ENCODE results near the gene FUT7. TPM values are rescaled to one million over a fixed set of nuclear protein-coding genes. Genes with fewer than 3 reads are reported as not detected.

Gene FUT7
- total RNA-seq, 1 experiment from 2014 or later: not detected

DNA sequence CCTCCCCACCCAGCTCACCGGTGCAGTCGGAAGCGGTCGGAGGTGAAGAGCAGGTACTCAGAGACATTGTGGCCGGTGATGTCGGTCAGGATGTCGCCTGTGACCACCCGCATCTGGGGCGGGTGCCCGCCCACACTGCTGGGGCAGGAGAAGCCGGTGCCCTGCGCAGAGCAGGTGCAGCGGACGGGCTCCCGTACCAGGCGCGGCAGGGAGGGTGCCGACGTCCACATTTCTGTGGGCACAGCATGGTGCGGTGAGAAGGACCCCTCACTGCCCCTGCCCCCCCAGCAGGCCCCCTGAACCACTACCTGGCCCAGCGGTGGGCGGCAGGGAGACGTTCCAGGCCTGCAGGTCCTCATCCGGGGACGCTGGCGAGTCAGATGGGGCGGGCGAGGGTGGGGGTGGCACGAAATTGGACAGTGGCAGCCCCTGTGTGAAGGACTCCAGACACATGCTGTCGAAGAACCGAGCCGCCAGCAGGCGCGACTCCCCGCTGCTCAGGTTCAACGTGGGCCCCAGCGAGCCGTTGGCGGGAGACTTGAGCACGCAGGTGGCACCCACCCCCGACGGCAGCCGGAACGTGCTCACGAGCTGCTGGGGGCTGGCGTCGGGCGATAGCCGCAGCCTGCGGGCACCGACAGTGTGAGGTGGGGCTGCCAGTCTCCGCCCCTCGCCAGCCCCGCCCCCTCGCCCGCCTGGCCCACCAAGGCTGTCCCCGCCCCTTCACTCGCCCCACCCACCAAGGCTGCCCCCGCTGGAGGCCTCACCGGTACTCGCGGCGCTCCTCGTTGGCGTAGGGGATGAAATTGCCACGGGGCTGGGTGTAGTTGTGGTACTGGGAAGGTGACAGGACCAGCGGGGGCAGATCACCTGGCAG, 19.0 kb downstream of the FUT7 start:
- H3K27ac ChIP-seq (ENCODE audit: insufficient read length, low read depth, low read length): no peak overlapping the region
- no peak overlapping the region for H3K4ac ChIP-seq (ENCODE audit: low read depth, low read length)
- no peak overlapping the region for H3K56ac ChIP-seq (ENCODE audit: insufficient read length, low read depth, low read length)
- peaks cover 2% of the 10 kb centered on the region for H4K20me1 ChIP-seq (ENCODE audit: control insufficient read depth, insufficient read depth, insufficient read length)
- Mint-ChIP-seq H3K4me3 (no peak overlapping the region), H3K9me3 (no peaks in the 10 kb centered on the region), H3K27ac (no peak overlapping the region), H3K27me3 (ENCODE audit: low read depth) (no peaks in the 10 kb centered on the region; the same call in 1 of the 2 replicates), H3K4me1 (no peaks in the 10 kb centered on the region), H3K36me3 (ENCODE audit: insufficient read depth in 1 of 3, low read depth in 3 of 3) (peaks cover 2 to 13% (median 8%) of the 10 kb centered on the region in 3 experiments; a peak in 5 of 7 replicates)
- no peak overlapping the region for H2BK15ac ChIP-seq (ENCODE audit: low read depth, low read length)
- H3K79me2 ChIP-seq (ENCODE audit: insufficient read depth, low read length): no peaks in the 10 kb centered on the region
- H3K23ac ChIP-seq (ENCODE audit: insufficient read length, low read depth, low read length): no peak overlapping the region
- H3K9ac ChIP-seq (ENCODE audit: extremely low read depth, insufficient read length, low read length): no peak overlapping the region
- peak; percentile 75 for DNase-seq
- H2AFZ ChIP-seq (ENCODE audit: low read length): no peak overlapping the region
- H3K23me2 ChIP-seq (ENCODE audit: insufficient read length, low read depth, low read length, poor library complexity, severe bottlenecking): no peaks in the 10 kb centered on the region
- H2BK120ac ChIP-seq (ENCODE audit: low read depth, low read length, poor library complexity, severe bottlenecking): no peak overlapping the region
- no peak overlapping the region for H4K8ac ChIP-seq (replicated peaks; ENCODE audit: insufficient read length, low read depth, low read length)
- H4K5ac ChIP-seq (ENCODE audit: insufficient read length, low read depth, low read length): no peak overlapping the region
- no CpG with 5 or more reads among the region's 67 CpGs for WGBS (ENCODE audit: extremely low coverage, insufficient read length, low lambda C conversion rate)
- no peak overlapping the region for H2BK12ac ChIP-seq (ENCODE audit: insufficient read length, low read depth, low read length)
- no peaks in the 10 kb centered on the region for H3K27me3 ChIP-seq (ENCODE audit: insufficient read depth, low read length)
- H2AK5ac ChIP-seq (ENCODE audit: insufficient read length, low read length): no peak overlapping the region
- no peaks in the 10 kb centered on the region for H3K9me3 ChIP-seq (ENCODE audit: control insufficient read depth, low read depth, low read length)
- H3K14ac ChIP-seq (ENCODE audit: insufficient read depth, low read length): no peak overlapping the region
- no peak overlapping the region for H3K18ac ChIP-seq (ENCODE audit: insufficient read length, low read depth, low read length)
- no peak overlapping the region for H3T11ph ChIP-seq (ENCODE audit: low read length)
- H3K4me2 ChIP-seq (ENCODE audit: insufficient read depth, insufficient read length, low read length): no peak overlapping the region
- TF ChIP-seq, protein P1, sequence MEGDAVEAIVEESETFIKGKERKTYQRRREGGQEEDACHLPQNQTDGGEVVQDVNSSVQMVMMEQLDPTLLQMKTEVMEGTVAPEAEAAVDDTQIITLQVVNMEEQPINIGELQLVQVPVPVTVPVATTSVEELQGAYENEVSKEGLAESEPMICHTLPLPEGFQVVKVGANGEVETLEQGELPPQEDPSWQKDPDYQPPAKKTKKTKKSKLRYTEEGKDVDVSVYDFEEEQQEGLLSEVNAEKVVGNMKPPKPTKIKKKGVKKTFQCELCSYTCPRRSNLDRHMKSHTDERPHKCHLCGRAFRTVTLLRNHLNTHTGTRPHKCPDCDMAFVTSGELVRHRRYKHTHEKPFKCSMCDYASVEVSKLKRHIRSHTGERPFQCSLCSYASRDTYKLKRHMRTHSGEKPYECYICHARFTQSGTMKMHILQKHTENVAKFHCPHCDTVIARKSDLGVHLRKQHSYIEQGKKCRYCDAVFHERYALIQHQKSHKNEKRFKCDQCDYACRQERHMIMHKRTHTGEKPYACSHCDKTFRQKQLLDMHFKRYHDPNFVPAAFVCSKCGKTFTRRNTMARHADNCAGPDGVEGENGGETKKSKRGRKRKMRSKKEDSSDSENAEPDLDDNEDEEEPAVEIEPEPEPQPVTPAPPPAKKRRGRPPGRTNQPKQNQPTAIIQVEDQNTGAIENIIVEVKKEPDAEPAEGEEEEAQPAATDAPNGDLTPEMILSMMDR (conservative IDR thresholded peaks at IDR 0.05): no peak
- no peak overlapping the region for H2BK5ac ChIP-seq (ENCODE audit: insufficient read length, low read length)
- H2BK20ac ChIP-seq (ENCODE audit: low read depth, low read length, poor library complexity, severe bottlenecking): no peak overlapping the region
- no peak overlapping the region for H4K91ac ChIP-seq (ENCODE audit: insufficient read length, low read depth, low read length)
- no peaks in the 10 kb centered on the region for H3K4me1 ChIP-seq (ENCODE audit: insufficient read depth, low read length)
- no peaks in the 10 kb centered on the region for H3K79me1 ChIP-seq (ENCODE audit: insufficient read depth, low read depth, low read length, poor library complexity, severe bottlenecking)

All from H9 (cell line).